ENCODE results near the gene TMEM238L. TPM values are rescaled to one million over a fixed set of nuclear protein-coding genes. Genes with fewer than 3 reads are reported as not detected.

The TMEM238L gene
- total RNA-seq, 1 donor from 2014 or later: not detected

- no peak for DNase-seq (ENCODE audit: low read depth)
- no peak for TF ChIP-seq CTCF (conservative IDR thresholded peaks at IDR 0.05; ENCODE audit: low read depth, low read length)
- H3K4me3 ChIP-seq (ENCODE audit: low read depth, low read length): no peak overlapping the region
Measured at GRCh38 chr17:10768750-10769251, 35.1 kb downstream of the TMEM238L start.

- DNase-seq (ENCODE audit: low read depth): no peak
- no peak for TF ChIP-seq CTCF (conservative IDR thresholded peaks at IDR 0.05; ENCODE audit: low read depth, low read length)
- no peak overlapping the region for H3K4me3 ChIP-seq (ENCODE audit: low read depth, low read length)
Measured at GRCh38 chr17:10767232-10767631, 36.7 kb downstream of the TMEM238L start.

GRCh38 chr17:10762037-10762436 is 41.9 kb downstream of the TMEM238L start:
- DNase-seq (ENCODE audit: low read depth): no peak
- no peak overlapping the region for H3K4me3 ChIP-seq (ENCODE audit: low read depth, low read length)
- no peak for TF ChIP-seq CTCF (conservative IDR thresholded peaks at IDR 0.05; ENCODE audit: low read depth, low read length)

- no peak overlapping the region for H3K4me3 ChIP-seq (ENCODE audit: low read depth, low read length)
- DNase-seq (ENCODE audit: low read depth): no peak
- TF ChIP-seq CTCF (conservative IDR thresholded peaks at IDR 0.05; ENCODE audit: low read depth, low read length): no peak
Measured at GRCh38 chr17:10761281-10761680, 42.6 kb downstream of the TMEM238L start.

GRCh38 chr17:10758062-10758461 is 45.8 kb downstream of the TMEM238L start:
- no peak for TF ChIP-seq CTCF (conservative IDR thresholded peaks at IDR 0.05; ENCODE audit: low read depth, low read length)
- DNase-seq (ENCODE audit: low read depth): no peak
- H3K4me3 ChIP-seq (ENCODE audit: low read depth, low read length): no peak overlapping the region

GRCh38 chr17:10757647-10758046 is 46.3 kb downstream of the TMEM238L start:
- no peak for DNase-seq (ENCODE audit: low read depth)
- no peak for TF ChIP-seq CTCF (conservative IDR thresholded peaks at IDR 0.05; ENCODE audit: low read depth, low read length)

GRCh38 chr17:10757067-10757466 is 46.8 kb downstream of the TMEM238L start:
- DNase-seq (ENCODE audit: low read depth): no peak
- no peak for TF ChIP-seq CTCF (conservative IDR thresholded peaks at IDR 0.05; ENCODE audit: low read depth, low read length)
- no peak overlapping the region for H3K4me3 ChIP-seq (ENCODE audit: low read depth, low read length)

More at GRCh38 chr17:10757647-10758046, 46.3 kb downstream of the TMEM238L start:
- H3K4me3 ChIP-seq (ENCODE audit: low read depth, low read length): no peak overlapping the region

Measured in epithelial cell of proximal tubule (primary cell).